ENCODE measurements around the gene CAPSL. TPM values are rescaled to one million over a fixed set of nuclear protein-coding genes. Genes with fewer than 3 reads are reported as not detected.

Gene CAPSL
- total and polyA plus RNA-seq, 2 experiments from 2014 or later: 0.73 TPM; not detected in 1

DNA sequence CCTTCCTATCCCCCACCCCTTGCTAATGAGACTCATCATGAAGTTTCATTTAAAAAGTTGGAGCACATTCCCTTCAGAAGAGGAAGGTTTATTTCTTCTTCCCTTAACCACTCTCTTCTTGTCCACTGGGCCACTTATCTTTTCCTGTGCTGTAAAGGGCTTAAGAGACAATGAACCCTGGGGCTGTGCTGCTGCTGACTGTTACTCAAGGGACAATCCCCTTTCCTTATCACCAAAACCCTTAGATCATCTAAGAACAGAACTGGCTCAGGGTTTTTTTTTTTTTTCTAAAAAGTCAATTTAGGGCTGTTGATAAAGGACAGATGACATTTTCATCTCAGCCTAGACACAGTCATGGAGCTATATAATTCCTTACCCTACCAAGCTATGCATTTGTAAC lies 29.6 kb downstream of the CAPSL start:
- no peak for DNase-seq (ENCODE audit: low spot score)
- no peak overlapping the region for H3K27ac ChIP-seq (ENCODE audit: low read depth)

More for the DNA sequence above, 29.6 kb downstream of the CAPSL start:
- H3K4me1 Mint-ChIP-seq: peaks cover 9% of the 10 kb centered on the region; the same call in 2 of the 3 replicates
- no peak for ATAC-seq
- H3K27me3 Mint-ChIP-seq (ENCODE audit: insufficient read depth, low read depth, poor library complexity): peaks cover 2% of the 10 kb centered on the region
- H3K4me3 ChIP-seq: no peak overlapping the region
- H3K9me2 ChIP-seq (ENCODE audit: insufficient read depth): peaks cover 16% of the 10 kb centered on the region
- H3K27ac Mint-ChIP-seq: no peak overlapping the region
- peaks cover 6% of the 10 kb centered on the region for H3K36me3 ChIP-seq (ENCODE audit: insufficient read depth)
- no peak for TF ChIP-seq JUNB (IDR thresholded peaks at IDR 0.05; ENCODE audit: unreplicated experiment)
- no peak for TF ChIP-seq CREB1 (CRISPR knock-in tag; IDR thresholded peaks at IDR 0.05; ENCODE audit: low read depth)
- no peak for TF ChIP-seq ZNF331 (CRISPR knock-in tag; IDR thresholded peaks at IDR 0.05; ENCODE audit: low read depth)
- TF ChIP-seq ZNF462 (CRISPR knock-in tag; IDR thresholded peaks at IDR 0.05): no peak
- TF ChIP-seq ZNF114 (CRISPR knock-in tag; IDR thresholded peaks at IDR 0.05): no peak
- TF ChIP-seq, protein P1, sequence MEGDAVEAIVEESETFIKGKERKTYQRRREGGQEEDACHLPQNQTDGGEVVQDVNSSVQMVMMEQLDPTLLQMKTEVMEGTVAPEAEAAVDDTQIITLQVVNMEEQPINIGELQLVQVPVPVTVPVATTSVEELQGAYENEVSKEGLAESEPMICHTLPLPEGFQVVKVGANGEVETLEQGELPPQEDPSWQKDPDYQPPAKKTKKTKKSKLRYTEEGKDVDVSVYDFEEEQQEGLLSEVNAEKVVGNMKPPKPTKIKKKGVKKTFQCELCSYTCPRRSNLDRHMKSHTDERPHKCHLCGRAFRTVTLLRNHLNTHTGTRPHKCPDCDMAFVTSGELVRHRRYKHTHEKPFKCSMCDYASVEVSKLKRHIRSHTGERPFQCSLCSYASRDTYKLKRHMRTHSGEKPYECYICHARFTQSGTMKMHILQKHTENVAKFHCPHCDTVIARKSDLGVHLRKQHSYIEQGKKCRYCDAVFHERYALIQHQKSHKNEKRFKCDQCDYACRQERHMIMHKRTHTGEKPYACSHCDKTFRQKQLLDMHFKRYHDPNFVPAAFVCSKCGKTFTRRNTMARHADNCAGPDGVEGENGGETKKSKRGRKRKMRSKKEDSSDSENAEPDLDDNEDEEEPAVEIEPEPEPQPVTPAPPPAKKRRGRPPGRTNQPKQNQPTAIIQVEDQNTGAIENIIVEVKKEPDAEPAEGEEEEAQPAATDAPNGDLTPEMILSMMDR (conservative IDR thresholded peaks at IDR 0.05; ENCODE audit: low read depth in 2 of 2): no peak
- no peak for TF ChIP-seq NANOG (IDR thresholded peaks at IDR 0.05; ENCODE audit: borderline replicate concordance)
- TF ChIP-seq STAT1 (IDR thresholded peaks at IDR 0.05; ENCODE audit: unreplicated experiment): no peak
- TF ChIP-seq, protein P2, sequence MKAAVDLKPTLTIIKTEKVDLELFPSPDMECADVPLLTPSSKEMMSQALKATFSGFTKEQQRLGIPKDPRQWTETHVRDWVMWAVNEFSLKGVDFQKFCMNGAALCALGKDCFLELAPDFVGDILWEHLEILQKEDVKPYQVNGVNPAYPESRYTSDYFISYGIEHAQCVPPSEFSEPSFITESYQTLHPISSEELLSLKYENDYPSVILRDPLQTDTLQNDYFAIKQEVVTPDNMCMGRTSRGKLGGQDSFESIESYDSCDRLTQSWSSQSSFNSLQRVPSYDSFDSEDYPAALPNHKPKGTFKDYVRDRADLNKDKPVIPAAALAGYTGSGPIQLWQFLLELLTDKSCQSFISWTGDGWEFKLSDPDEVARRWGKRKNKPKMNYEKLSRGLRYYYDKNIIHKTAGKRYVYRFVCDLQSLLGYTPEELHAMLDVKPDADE (IDR thresholded peaks at IDR 0.05): no peak
- no peak for TF ChIP-seq EZH2 (IDR thresholded peaks at IDR 0.05; ENCODE audit: low read depth, unreplicated experiment)
- no peak for TF ChIP-seq EZH2phosphoT487 (IDR thresholded peaks at IDR 0.05; ENCODE audit: unreplicated experiment)
- TF ChIP-seq POLR2AphosphoS5 (IDR thresholded peaks at IDR 0.05; ENCODE audit: low read depth): no peak
- no peak for TF ChIP-seq REST (IDR thresholded peaks at IDR 0.05; ENCODE audit: unreplicated experiment)
- peaks cover 40% of the 10 kb centered on the region for H3K9me3 Mint-ChIP-seq
- H2AFZ ChIP-seq: peak overlapping the region; percentile 78
- H3F3A ChIP-seq (replicated peaks; ENCODE audit: low read depth): no peaks in the 10 kb centered on the region
- no peaks in the 10 kb centered on the region for H4K20me1 ChIP-seq (replicated peaks; ENCODE audit: insufficient read depth)
- H3K4me1 ChIP-seq (ENCODE audit: insufficient read depth): peaks cover 11% of the 10 kb centered on the region
- H3K79me2 ChIP-seq (replicated peaks; ENCODE audit: insufficient read depth): no peaks in the 10 kb centered on the region
- no peaks in the 10 kb centered on the region for H3K27me3 ChIP-seq (ENCODE audit: insufficient read depth)
- H3K4me2 ChIP-seq: no peak overlapping the region
- H3K4me3 Mint-ChIP-seq: no peak overlapping the region
- H3K36me3 Mint-ChIP-seq (ENCODE audit: low read depth): peaks cover 12% of the 10 kb centered on the region
